ENCODE results near the gene LPIN1.

- no peak for TF ChIP-seq GATA2 (IDR thresholded peaks at IDR 0.05; ENCODE audit: low read depth, low read length)
- TF ChIP-seq GATA3 (IDR thresholded peaks at IDR 0.05; ENCODE audit: low read depth, low read length): no peak
Measured at GRCh38 chr2:11746376-11746806, at the start of gene LPIN1.

All from SH-SY5Y (cell line).